Mesendoderm (in vitro differentiated cells): Measurements from ENCODE around the gene DACT3.
A peak's percentile ranks its signal among the peaks of the same experiment; 100 is the strongest.

Source experiments
- DNase-seq: peaks from one replicate; pipeline ENCODE4 v3.0.0; 2013
- H2AK5ac ChIP-seq: 2 replicates; pipeline ENCODE4 v1.6.1; 2013; ENCODE audit warnings: low read length, inconsistent platforms
- H2BK120ac ChIP-seq: 2 replicates; pipeline ENCODE4 v1.6.1; 2013; ENCODE audit warnings: low read depth, mild to moderate bottlenecking, low read length, moderate library complexity, mixed read lengths
- H2BK15ac ChIP-seq: replicated peaks from 2 replicates; pipeline ENCODE4 v1.6.1; 2013; ENCODE audit warnings: low read depth, mild to moderate bottlenecking, moderate library complexity
- H2BK5ac ChIP-seq: 2 replicates; pipeline ENCODE4 v1.6.1; 2013; ENCODE audit warnings: low read length, inconsistent platforms
- H3K18ac ChIP-seq: 2 replicates; pipeline ENCODE4 v1.6.1; 2013; ENCODE audit warnings: mild to moderate bottlenecking, low read length, mixed read lengths
- H3K23ac ChIP-seq: one replicate; pipeline ENCODE4 v1.6.1; 2013; ENCODE audit warnings: low read length
- H3K27ac ChIP-seq: 2 replicates; pipeline ENCODE4 v1.5.1; 2013; ENCODE audit warnings: low read depth, mild to moderate bottlenecking, inconsistent platforms, low read length, moderate library complexity
- H3K27me3 ChIP-seq: 2 replicates; pipeline ENCODE4 v1.6.1; 2013; ENCODE audit warnings: low read length, control low read depth, mild to moderate bottlenecking, inconsistent platforms; ENCODE audit not compliant: insufficient read depth, poor library complexity
- H3K36me3 ChIP-seq: 2 replicates; pipeline ENCODE4 v1.6.1; 2013; ENCODE audit warnings: low read length, inconsistent platforms; ENCODE audit not compliant: control insufficient read depth, insufficient read depth
- H3K4ac ChIP-seq: one replicate; pipeline ENCODE4 v1.6.1; 2013; ENCODE audit warnings: low read depth, mild to moderate bottlenecking, low read length, moderate library complexity
- H3K4me1 ChIP-seq: 2 replicates; pipeline ENCODE4 v1.6.1; 2013; ENCODE audit warnings: low read depth, low read length, inconsistent platforms; ENCODE audit not compliant: control insufficient read depth
- H3K4me2 ChIP-seq: 2 replicates; pipeline ENCODE4 v1.6.1; 2013; ENCODE audit warnings: low read length
- H3K4me3 ChIP-seq: 2 replicates; pipeline ENCODE4 v1.5.1; 2013; ENCODE audit warnings: mild to moderate bottlenecking, low read length
- H3K56ac ChIP-seq: one replicate; pipeline ENCODE4 v1.6.1; 2013; ENCODE audit warnings: low read length
- H3K79me1 ChIP-seq: 2 replicates; pipeline ENCODE4 v1.6.1; 2013; ENCODE audit warnings: low read length, inconsistent platforms
- H3K79me2 ChIP-seq: 2 replicates; pipeline ENCODE4 v1.6.1; 2013; ENCODE audit warnings: mild to moderate bottlenecking, low read length; ENCODE audit not compliant: control insufficient read depth, insufficient read depth
- H3K9ac ChIP-seq: 2 replicates; pipeline ENCODE4 v1.6.1; 2013; ENCODE audit warnings: low read length, inconsistent platforms
- H4K5ac ChIP-seq: one replicate; pipeline ENCODE4 v1.6.1; 2013; ENCODE audit warnings: low read length
- H4K8ac ChIP-seq: one replicate; pipeline ENCODE4 v1.6.1; 2013; ENCODE audit warnings: low read depth, mild to moderate bottlenecking, control low read depth, low read length, moderate library complexity
- WGBS: extraction: QIAGEN DNeasy Blood & Tissue Kit; methylation state at CpG from one replicate; pipeline ENCODE4 v1.1.7; 2013; ENCODE audit warnings: low lambda C conversion rate, missing lambda C conversion rate; ENCODE audit not compliant: insufficient coverage; ENCODE audit errors: extremely low coverage; 5-methylcytosine and 5-hydroxymethylcytosine counted together

DACT3 gene

DNA sequence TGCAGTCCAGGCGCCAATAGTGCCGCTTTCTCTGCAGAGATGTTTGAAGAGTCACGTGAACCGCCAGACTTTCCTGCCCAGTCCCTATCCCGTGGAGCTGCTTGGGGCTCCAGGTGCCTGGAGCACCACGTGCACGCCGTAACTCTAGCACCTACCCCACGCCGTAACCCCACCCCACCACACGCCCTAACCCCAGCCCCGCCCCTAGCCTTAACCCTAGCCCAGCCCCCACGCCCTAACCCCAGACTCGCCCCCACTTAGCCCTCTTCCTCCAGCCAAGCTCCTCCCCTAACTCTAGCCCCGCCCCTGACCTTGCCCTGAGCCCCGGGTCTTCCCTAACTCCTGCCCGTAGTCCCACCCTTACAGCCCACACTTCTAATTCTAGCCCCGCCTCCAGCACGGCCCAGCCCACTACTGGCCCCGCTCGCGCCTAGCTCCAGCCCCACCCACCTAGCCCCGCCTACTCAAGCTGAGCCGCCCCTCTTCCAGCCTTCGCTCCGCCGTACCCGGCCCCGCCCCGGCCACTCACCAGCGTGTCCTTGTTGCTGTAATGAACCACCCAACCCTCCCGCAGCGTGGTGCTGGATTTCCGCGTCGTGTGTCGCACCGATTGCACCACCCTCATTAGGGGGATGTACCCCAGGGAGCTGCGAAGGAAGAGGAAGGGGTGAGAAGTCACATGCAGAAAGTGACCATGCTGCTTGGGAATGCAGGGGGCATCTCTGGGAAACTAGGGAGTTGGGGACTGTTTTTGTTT, 36.4 kb upstream of the DACT3 start:
- Histone ChIP-seq H4K5ac (no peak overlapping the region), H3K18ac (no peak overlapping the region), H3K36me3 (peaks cover 17% of the 10 kb centered on the region), H3K56ac (peak overlapping the region; percentile 84), H2BK120ac (no peak overlapping the region), H2AK5ac (no peak overlapping the region), H3K79me1 (peaks cover 2% of the 10 kb centered on the region), H3K4me2 (peak overlapping the region; percentile 74), H3K23ac (no peak overlapping the region), H3K27ac (no peak overlapping the region), H2BK15ac (no peak overlapping the region), H3K79me2 (peaks cover 1% of the 10 kb centered on the region), H3K4ac (no peak overlapping the region), H3K9ac (peak overlapping the region; percentile 59), H2BK5ac (no peak overlapping the region), H3K4me1 (no peaks in the 10 kb centered on the region), H3K4me3 (no peak overlapping the region), H3K27me3 (no peaks in the 10 kb centered on the region), H4K8ac (no peak overlapping the region)
- WGBS = no CpG with 5 or more reads among the region's 39 CpGs
- DNase-seq = peak; percentile 98

DNA sequence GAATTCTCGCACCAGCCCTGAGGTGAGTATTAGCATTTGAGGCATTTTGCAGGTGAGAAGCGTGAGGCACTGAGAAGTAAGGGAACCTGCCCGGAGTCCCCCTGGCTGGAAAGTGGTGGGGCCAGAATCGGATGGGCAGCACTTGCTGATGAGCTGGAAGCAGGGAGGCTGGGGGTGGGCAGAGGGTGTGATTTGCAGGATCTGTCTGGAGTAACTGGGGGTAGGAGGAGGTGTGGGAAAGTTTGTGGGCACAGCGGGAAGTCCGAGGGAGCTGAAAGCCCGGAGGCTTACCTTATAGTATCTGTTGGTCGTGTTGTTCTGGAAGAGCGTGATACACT, 35.9 kb upstream of the DACT3 start:
- Histone ChIP-seq H3K9ac (peak overlapping the region; percentile 39), H2AK5ac (no peak overlapping the region), H3K4me2 (peak overlapping the region; percentile 18), H3K27me3 (no peaks in the 10 kb centered on the region), H3K79me2 (peaks cover 1% of the 10 kb centered on the region), H3K4me1 (no peaks in the 10 kb centered on the region), H3K79me1 (peaks cover 2% of the 10 kb centered on the region), H2BK5ac (no peak overlapping the region), H3K4me3 (no peak overlapping the region), H3K56ac (peak overlapping the region; percentile 27), H4K8ac (no peak overlapping the region), H2BK120ac (no peak overlapping the region), H3K23ac (no peak overlapping the region), H3K27ac (no peak overlapping the region), H3K36me3 (peaks cover 21% of the 10 kb centered on the region), H3K4ac (no peak overlapping the region), H2BK15ac (no peak overlapping the region), H4K5ac (no peak overlapping the region), H3K18ac (no peak overlapping the region)
- no CpG with 5 or more reads among the region's 9 CpGs for WGBS
- DNase-seq = no peak

GRCh38 chr19:46696052-46696451, 35.1 kb upstream of the DACT3 start:
- Histone ChIP-seq H3K23ac (no peak overlapping the region), H3K27me3 (no peaks in the 10 kb centered on the region), H3K18ac (no peak overlapping the region), H3K56ac (no peak overlapping the region), H2BK15ac (no peak overlapping the region), H3K79me1 (peaks cover 2% of the 10 kb centered on the region), H4K8ac (no peak overlapping the region), H3K4ac (no peak overlapping the region), H3K4me1 (no peaks in the 10 kb centered on the region), H3K4me3 (no peak overlapping the region), H3K79me2 (peaks cover 1% of the 10 kb centered on the region), H3K4me2 (no peak overlapping the region), H4K5ac (no peak overlapping the region), H3K27ac (no peak overlapping the region), H3K36me3 (peaks cover 18% of the 10 kb centered on the region), H2BK120ac (no peak overlapping the region), H2BK5ac (no peak overlapping the region), H3K9ac (no peak overlapping the region), H2AK5ac (no peak overlapping the region)
- peak; percentile 88 for DNase-seq
- no CpG with 5 or more reads among the region's 10 CpGs for WGBS

- no CpG with 5 or more reads among the region's 22 CpGs for WGBS
- Histone ChIP-seq H3K27ac (no peak overlapping the region), H3K79me2 (peaks cover 1% of the 10 kb centered on the region), H3K4me1 (no peaks in the 10 kb centered on the region), H3K23ac (no peak overlapping the region), H3K4ac (no peak overlapping the region), H2BK120ac (no peak overlapping the region), H4K8ac (no peak overlapping the region), H3K9ac (no peak overlapping the region), H4K5ac (no peak overlapping the region), H3K4me3 (no peak overlapping the region), H2AK5ac (no peak overlapping the region), H3K18ac (no peak overlapping the region), H2BK15ac (no peak overlapping the region), H2BK5ac (no peak overlapping the region), H3K36me3 (peaks cover 17% of the 10 kb centered on the region), H3K79me1 (peaks cover 2% of the 10 kb centered on the region), H3K4me2 (no peak overlapping the region), H3K56ac (no peak overlapping the region), H3K27me3 (no peaks in the 10 kb centered on the region)
- no peak for DNase-seq
Observed at GRCh38 chr19:46693760-46694159, 32.8 kb upstream of the DACT3 start.

DNA sequence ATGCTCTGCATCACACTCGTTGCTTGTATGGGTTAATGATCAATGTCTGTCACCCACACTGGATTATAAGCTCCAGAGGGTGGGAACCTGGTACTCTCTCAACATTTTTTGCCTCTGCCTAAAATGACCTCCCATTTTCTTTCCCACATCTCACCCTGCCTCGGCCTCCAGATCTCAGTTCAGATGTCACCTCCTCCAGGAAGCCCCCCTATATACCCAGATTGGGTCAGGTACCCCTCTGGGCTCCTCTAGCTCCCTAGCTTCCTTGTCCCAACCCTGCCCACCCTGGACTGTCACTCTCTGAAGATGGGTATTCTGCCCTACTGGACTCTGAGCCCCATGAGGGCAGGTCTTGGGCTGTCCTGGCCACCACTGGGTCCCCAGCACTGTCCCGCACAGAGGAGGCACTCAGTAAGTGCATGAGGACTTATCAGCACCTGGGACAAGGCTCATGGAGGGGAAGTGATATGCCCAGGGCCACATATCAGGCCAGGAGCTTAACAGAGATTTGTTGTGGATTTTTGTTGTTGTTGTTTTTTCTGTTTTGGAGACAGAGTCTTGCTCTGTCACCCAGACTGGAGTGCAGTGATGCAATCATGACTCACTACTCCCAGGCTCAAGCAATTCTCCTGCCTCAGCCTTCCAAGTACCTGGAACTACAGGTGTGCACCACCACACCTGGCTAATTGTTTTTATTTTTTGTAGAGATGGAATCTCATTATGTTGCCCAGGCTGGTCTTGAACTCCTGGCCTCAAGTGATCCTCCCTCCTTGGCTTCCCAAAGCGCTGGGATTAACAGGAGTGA, 32.1 kb upstream of the DACT3 start:
- no peak overlapping the region for H3K23ac ChIP-seq
- no peak overlapping the region for H3K27ac ChIP-seq
- no peak overlapping the region for H4K5ac ChIP-seq
- H3K4me1 ChIP-seq = no peaks in the 10 kb centered on the region
- H2BK120ac ChIP-seq = no peak overlapping the region
- H3K4me3 ChIP-seq = no peak overlapping the region
- no peak overlapping the region for H2AK5ac ChIP-seq
- WGBS = no CpG with 5 or more reads among the region's 4 CpGs
- H3K4me2 ChIP-seq = no peak overlapping the region
- no peak overlapping the region for H3K9ac ChIP-seq
- no peaks in the 10 kb centered on the region for H3K27me3 ChIP-seq
- no peak overlapping the region for H4K8ac ChIP-seq
- H3K56ac ChIP-seq = no peak overlapping the region
- no peak for DNase-seq
- no peak overlapping the region for H3K18ac ChIP-seq
- no peak overlapping the region for H2BK15ac ChIP-seq
- H3K79me1 ChIP-seq = peaks cover 2% of the 10 kb centered on the region
- peaks cover 1% of the 10 kb centered on the region for H3K79me2 ChIP-seq
- H3K4ac ChIP-seq = no peak overlapping the region
- no peak overlapping the region for H2BK5ac ChIP-seq
- H3K36me3 ChIP-seq = peaks cover 16% of the 10 kb centered on the region
